Fibroblast of mammary gland (primary cell): Measurements from ENCODE around the gene SLC46A2.

ENCODE experiments used
- DNase-seq: peaks from one replicate; pipeline ENCODE4 v3.0.0-alpha.2; 2010; ENCODE audit warnings: low read depth
- H3K4me3 ChIP-seq: 2 replicates; pipeline ENCODE4 v1.5.1; 2011; ENCODE audit warnings: low read depth, mild to moderate bottlenecking, low read length, moderate library complexity; ENCODE audit not compliant: control insufficient read depth
- CTCF ChIP-seq: conservative IDR thresholded peaks from 2 replicates; pipeline ENCODE4 v1.5.1; 2011; ENCODE audit warnings: low read depth, low read length, inconsistent platforms; ENCODE audit not compliant: control insufficient read depth, insufficient read depth

SLC46A2 gene

DNA sequence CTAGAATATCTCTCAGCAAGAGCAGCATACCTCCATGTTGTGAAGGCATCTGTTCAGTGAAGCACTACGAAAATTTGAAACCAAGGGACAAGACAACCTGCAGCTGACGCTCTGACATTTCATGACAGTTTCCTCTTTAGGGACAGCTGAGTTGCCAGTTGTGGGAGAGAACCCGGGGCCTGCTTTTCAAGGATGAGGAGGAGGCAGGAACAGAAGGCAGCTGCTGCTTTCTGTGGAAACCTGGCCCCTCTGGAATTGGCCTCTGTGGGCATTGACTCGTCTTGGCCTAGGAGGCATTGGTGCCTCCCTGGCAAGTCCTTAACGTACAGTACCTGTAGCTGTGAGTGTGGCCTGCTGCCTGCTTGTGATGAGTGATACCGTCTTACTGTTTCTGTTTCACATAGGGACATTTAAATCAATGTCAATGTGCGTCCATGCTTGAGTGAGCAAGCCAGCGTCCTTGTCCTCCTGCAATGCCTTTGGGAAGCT is 21.6 kb downstream of the SLC46A2 start:
- TF ChIP-seq CTCF = no peak
- no peak for DNase-seq
- H3K4me3 ChIP-seq = no peak overlapping the region

- H3K4me3 ChIP-seq = no peak overlapping the region
- DNase-seq = no peak
- TF ChIP-seq CTCF = no peak
Observed at GRCh38 chr9:112868461-112868860, 22.2 kb downstream of the SLC46A2 start.

DNA sequence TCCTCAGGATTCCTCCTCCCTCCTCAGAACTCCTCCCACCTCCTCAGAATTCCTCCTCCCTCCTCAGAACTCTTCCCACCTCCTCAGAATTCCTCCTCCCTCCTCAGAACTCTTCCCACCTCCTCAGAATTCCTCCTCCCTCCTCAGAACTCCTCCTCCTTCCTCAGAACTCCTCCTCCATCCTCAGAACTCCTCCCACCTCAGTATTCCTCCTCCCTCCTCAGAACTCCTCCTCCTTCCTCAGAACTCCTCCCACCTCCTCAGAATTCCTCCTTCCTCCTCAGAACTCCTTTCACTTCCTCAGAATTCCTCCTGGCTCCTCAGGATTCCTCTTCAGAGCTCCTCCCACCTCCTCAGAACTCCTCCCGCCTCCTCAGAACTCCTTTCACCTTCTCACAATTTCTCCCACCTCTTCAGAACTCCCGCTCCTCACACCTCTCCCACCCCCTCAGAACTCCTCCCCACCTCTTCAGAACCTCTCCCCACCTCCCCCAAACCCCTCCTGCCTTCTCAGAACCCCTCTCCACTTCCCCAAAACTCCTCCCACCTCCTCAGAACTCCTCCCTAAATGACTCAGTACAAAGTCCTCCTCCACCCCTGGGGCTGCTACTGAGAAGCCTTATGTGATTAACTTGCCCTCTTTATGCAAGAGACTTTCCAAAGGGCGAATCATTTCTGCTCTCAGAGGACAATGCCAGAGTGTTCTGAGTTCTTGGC is 23.2 kb downstream of the SLC46A2 start:
- H3K4me3 ChIP-seq = no peak overlapping the region
- TF ChIP-seq CTCF = no peak
- peak; percentile 90 for DNase-seq

GRCh38 chr9:112866662-112867274 is 23.9 kb downstream of the SLC46A2 start:
- TF ChIP-seq CTCF = no peak
- H3K4me3 ChIP-seq = no peak overlapping the region
- peak; percentile 85 for DNase-seq

DNA sequence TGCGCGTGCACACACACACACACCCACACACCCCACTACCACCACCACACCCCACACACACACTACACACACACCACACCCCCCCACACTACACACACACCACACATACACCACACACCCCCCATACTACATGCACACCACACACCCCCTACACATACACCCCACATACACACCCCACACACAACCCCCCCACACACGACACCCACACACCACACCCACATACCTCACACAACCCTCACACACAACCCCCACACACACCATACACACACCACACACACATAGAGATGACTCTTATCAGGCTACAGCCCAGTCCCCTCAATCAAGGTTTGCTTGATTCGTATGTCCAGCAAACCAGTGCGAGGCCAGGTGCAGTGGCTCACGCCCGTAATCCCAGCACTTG is 25.7 kb downstream of the SLC46A2 start:
- H3K4me3 ChIP-seq = no peak overlapping the region
- no peak for TF ChIP-seq CTCF
- no peak for DNase-seq

DNA sequence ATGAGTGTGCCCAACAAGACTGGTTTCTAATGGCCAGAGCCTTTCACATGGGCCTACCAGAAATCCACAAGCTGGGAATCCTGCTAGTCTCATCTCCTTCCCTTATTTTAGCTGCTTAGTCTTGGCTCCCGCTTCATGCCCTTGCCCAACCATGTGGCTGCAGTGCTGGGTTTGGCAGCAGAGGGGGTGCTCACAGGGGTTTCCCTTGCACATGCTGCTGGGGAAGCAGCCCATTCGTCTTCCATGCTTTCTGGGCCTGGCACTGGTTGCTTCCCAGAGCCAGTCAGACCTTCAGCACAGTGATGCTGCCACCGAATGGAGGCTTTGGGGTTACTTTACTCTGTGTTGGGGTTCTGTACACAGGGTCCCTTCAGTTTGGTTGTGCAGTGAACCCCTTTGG is 26.3 kb downstream of the SLC46A2 start:
- no peak for DNase-seq
- no peak for TF ChIP-seq CTCF
- H3K4me3 ChIP-seq = no peak overlapping the region

- no peak for TF ChIP-seq CTCF
Observed at GRCh38 chr9:112863746-112864145, 26.9 kb downstream of the SLC46A2 start.

More at GRCh38 chr9:112863746-112864145, 26.9 kb downstream of the SLC46A2 start:
- no peak overlapping the region for H3K4me3 ChIP-seq
- DNase-seq = no peak
